ENCODE measurements around the gene KRTAP12-2. TPM values are rescaled to one million over a fixed set of nuclear protein-coding genes. Genes with fewer than 3 reads are reported as not detected.
"Not testable (repeated sequence)": the region's sequence is repeated elsewhere in the genome, so short reads cannot be mapped to it uniquely, and the experiment has no call there.

Gene KRTAP12-2
- total and polyA plus RNA-seq, 11 donors = not detected

DNA sequence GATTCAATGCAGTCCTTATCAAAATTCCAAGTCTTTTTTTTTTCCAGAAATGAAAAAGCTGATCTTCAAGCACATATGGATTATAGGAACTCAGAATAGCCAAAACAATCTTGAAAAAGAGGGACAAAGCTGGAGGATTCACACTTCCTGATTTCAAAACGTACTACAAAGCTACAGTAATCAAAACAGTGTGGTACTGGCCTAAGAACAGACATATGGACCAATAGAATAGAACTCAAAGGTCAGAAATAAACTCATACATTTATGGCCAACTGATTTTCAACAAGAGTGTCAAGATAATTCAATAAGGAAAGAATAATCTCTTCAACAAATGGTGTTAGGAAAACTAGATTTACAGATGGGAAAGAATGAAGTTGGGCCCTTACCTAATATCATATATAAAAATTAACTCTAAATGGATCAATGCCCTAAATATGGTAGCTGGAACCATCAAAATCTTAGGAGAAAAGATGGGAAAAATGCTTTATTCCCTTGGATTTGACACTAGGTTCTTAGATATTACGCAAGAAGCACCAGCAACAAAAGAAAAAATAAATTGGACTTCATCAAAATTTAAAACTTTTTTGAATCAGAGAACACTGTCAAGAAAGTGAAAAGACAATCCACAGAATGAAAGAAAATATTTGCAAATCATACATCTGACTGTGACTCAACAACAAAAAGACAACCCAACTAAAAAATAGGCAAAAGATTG, 26.2 kb upstream of the KRTAP12-2 start:
- H3K27me3 ChIP-seq = peaks cover 0 to 27% (median 10%) of the 10 kb centered on the region in 9 donors
- WGBS, 4 donors = 46 to 79% (median 51%) methylated on average over 2 of the region's 2 CpGs

DNA sequence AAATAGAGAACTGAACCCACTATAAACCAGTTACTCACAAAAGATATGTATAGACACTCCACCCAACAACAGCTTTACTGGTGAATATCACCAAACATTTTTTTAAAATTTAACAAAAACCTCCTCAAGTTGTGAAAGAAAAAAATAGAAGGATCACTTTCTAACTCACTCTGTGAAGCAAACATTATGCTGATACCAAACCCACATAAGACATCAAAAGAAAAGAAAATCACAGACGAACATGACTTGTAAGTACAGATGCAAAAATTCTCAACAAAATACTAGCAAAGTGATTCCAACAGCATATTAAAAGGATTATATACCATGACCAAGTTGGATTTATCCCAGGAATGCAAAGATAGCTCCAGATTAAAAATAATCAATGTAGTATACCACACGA, 25.0 kb upstream of the KRTAP12-2 start:
- no peak overlapping the region for H3K27ac ChIP-seq
- ATAC-seq = no peak

More for the DNA sequence above, 26.2 kb upstream of the KRTAP12-2 start:
- peaks cover 0 to 27% (median 14%) of the 10 kb centered on the region in 12 donors for H3K9me3 ChIP-seq
- H3K4me1 ChIP-seq = peaks cover 0 to 3% (median 0%) of the 10 kb centered on the region in 12 donors
- TF ChIP-seq, protein P1, sequence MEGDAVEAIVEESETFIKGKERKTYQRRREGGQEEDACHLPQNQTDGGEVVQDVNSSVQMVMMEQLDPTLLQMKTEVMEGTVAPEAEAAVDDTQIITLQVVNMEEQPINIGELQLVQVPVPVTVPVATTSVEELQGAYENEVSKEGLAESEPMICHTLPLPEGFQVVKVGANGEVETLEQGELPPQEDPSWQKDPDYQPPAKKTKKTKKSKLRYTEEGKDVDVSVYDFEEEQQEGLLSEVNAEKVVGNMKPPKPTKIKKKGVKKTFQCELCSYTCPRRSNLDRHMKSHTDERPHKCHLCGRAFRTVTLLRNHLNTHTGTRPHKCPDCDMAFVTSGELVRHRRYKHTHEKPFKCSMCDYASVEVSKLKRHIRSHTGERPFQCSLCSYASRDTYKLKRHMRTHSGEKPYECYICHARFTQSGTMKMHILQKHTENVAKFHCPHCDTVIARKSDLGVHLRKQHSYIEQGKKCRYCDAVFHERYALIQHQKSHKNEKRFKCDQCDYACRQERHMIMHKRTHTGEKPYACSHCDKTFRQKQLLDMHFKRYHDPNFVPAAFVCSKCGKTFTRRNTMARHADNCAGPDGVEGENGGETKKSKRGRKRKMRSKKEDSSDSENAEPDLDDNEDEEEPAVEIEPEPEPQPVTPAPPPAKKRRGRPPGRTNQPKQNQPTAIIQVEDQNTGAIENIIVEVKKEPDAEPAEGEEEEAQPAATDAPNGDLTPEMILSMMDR (IDR thresholded peaks at IDR 0.05) = no peak
- no peak for TF ChIP-seq POLR2A (IDR thresholded peaks at IDR 0.05)
- DNase-seq = no peak
- ATAC-seq = no peak
- H3K27ac ChIP-seq = no peak overlapping the region
- H3K4me3 ChIP-seq = no peak overlapping the region
- intact Hi-C loops (cut with DNase I) = no loop called here
- no peaks in the 10 kb centered on the region for H3K36me3 ChIP-seq

DNA sequence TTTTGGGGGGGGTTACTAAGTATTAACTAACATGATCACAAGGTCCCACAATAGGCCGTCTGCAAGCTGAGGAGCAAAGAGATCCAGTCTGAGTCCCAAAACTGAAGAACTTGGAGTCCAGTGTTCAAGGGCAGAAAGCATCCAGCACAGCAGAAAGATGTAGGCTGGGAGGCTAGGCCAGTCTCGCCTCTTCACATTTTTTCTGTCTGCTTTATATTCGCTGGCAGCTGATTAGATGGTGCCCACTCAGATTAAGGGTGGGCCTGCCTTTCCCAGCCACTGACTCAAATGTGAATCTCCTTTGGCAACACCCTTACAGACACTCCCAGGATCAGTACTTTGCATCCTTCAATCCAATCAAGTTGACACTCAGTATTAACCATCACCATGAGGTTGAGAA, 23.0 kb upstream of the KRTAP12-2 start:
- peaks cover 0 to 27% (median 14%) of the 10 kb centered on the region in 12 donors for H3K9me3 ChIP-seq
- H3K4me3 ChIP-seq; H3K36me3 ChIP-seq; intact Hi-C loops (cut with DNase I); H3K27ac ChIP-seq; H3K4me1 ChIP-seq; ATAC-seq; DNase-seq: not testable (repeated sequence)
- WGBS, 4 donors = 83 to 92% (median 86%) methylated on average over 3 of the region's 3 CpGs
- H3K27me3 ChIP-seq = peaks cover 0 to 37% (median 13%) of the 10 kb centered on the region in 9 donors

More for the DNA sequence above, 25.0 kb upstream of the KRTAP12-2 start:
- H3K9me3 ChIP-seq = peaks cover 0 to 27% (median 14%) of the 10 kb centered on the region in 12 donors
- H3K4me3 ChIP-seq = no peak overlapping the region
- WGBS, 4 donors = 57 to 69% (median 65%) methylated on average over 2 of the region's 2 CpGs
- intact Hi-C loops (cut with DNase I) = no loop called here
- no peaks in the 10 kb centered on the region for H3K36me3 ChIP-seq
- no peak for DNase-seq
- TF ChIP-seq POLR2A (IDR thresholded peaks at IDR 0.05) = no peak
- TF ChIP-seq, protein P1 (IDR thresholded peaks at IDR 0.05) = no peak
- H3K27me3 ChIP-seq = peaks cover 0 to 29% (median 13%) of the 10 kb centered on the region in 9 donors
- H3K4me1 ChIP-seq = no peaks in the 10 kb centered on the region

DNA sequence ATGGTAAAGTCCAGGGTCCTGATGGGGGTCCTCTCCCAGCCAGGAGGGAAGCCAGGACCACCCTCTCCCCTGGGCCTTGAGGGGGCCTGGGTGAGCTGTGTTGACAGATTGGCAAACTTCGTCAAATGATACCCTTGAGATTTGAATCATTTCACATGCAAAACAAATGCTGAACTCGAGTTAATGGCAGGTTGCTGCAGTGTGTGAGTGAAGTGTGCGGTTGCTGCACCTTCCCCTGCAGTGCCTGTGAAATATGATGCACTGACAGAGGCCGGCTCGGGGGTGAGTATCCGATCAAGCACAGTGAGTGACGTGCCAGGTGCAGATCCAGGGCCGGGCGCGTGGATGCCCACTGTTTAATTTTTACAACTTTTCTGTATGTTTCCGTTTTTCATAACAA, 20.9 kb upstream of the KRTAP12-2 start:
- H3K27ac ChIP-seq = no peak overlapping the region

More for the DNA sequence above, 20.9 kb upstream of the KRTAP12-2 start:
- H3K4me3 ChIP-seq = no peak overlapping the region
- WGBS, 4 donors = 62 to 81% (median 65%) methylated on average over 11 of the region's 11 CpGs
- no peaks in the 10 kb centered on the region for H3K4me1 ChIP-seq
- no peak for ATAC-seq
- DNase-seq = no peak
- no peaks in the 10 kb centered on the region for H3K36me3 ChIP-seq
- H3K27me3 ChIP-seq = peaks cover 0 to 37% (median 13%) of the 10 kb centered on the region in 9 donors
- H3K9me3 ChIP-seq = peaks cover 0 to 10% (median 2%) of the 10 kb centered on the region in 12 donors
- TF ChIP-seq, protein P1 (IDR thresholded peaks at IDR 0.05) = no peak
- TF ChIP-seq POLR2A (IDR thresholded peaks at IDR 0.05) = no peak
- intact Hi-C loops (cut with DNase I) = no loop called here
